GM18873 (cell line): ENCODE measurements around the gene NAPSA.

ENCODE experiments used
- ATAC-seq: cut with Tn5 transposase; IDR thresholded peaks from one replicate; pipeline ENCODE4 v1.9.1; 2021; ENCODE audit warnings: mild to moderate bottlenecking, moderate library complexity, moderate number of reproducible peaks; ENCODE audit not compliant: unreplicated experiment, low FRiP score

NAPSA gene

DNA sequence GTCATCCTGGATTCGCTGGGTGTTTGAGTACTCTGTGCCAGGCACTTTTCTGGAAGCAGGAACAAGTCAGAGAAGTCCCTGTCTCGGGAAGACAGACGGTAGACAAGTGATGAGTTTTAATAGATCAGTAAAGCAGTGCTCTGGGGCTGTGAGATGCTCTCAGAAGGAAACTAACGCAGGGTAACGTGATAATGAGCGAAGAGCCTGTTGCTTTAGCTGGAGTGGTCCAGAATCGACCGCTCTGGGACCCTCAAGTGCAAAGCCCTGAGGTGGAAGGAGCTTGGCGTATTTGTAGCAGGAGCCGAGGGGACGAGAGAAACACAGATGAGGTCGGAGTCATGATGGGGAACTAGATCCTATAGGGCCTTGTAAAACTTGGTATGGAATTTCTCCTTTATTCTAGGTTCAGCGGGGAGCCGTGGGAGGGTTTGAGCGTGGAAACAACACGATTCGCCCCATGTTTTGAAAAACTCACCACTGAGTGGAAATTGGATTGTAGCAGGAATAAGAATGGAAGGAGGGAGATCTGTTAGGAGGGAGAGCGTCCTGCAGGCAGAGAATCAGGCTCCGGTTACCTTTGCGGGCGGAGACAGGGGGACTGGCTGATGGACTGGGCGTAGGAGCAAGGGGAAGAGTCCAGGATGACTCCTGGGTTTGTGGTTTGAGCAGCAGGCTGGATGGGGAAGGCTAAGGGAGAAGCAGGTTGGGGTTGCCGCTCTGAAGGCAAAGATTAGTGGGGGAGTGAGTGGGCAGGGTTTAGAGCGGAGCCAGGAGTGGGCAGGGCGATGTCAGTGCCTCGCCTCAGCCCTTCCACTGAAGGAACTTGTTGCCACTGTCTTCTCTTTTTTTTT lies 19.5 kb upstream of the NAPSA start:
- ATAC-seq, result no peak

DNA sequence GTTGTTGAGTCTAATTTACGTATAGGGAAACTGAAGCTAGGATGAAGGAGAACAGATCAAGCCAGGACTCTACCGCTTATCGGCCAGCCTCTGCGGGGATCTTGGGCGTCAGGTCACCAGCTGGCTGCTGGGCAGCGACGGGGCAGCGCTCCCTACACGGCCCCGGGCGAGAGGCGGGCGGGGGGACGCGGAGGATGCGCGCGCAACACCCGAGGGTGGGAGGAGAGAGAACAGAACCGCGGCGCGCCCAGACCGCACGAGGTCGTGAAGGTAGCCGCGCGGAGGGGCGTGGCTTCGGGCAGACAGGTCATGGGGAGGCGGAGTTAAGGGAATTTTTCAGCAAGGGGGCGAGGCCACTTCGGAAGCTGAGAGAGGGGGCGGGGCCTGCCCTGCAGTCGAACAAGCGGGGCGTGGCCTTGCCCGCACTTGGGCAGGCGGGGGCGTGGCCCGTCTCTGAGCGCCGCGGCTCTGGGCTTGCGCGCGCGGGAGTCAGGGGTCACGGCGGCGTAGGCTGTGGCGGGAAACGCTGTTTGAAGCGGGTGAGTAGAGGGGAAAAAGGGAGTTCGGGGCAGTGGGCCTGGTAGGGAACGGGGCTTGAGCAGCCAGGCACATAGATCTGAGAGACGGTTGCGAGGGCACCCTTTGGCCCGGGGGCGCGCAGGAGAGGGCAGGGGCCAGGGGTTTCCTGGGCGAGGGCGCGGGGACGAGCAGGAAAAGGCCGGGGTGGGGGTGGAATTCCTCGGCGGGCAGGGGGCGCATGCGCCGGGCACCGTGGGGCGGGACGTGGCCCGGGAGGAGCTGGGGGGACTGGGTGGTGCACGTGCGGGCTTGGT lies 18.6 kb upstream of the NAPSA start, which contains the start of gene POLD1:
Gene POLD1, plus strand, starts transcription at position 496 of the 833 bp plus-strand sequence. CDS start 14,505 bp downstream, outside the sequence.
- ATAC-seq, result peak; percentile 83

DNA sequence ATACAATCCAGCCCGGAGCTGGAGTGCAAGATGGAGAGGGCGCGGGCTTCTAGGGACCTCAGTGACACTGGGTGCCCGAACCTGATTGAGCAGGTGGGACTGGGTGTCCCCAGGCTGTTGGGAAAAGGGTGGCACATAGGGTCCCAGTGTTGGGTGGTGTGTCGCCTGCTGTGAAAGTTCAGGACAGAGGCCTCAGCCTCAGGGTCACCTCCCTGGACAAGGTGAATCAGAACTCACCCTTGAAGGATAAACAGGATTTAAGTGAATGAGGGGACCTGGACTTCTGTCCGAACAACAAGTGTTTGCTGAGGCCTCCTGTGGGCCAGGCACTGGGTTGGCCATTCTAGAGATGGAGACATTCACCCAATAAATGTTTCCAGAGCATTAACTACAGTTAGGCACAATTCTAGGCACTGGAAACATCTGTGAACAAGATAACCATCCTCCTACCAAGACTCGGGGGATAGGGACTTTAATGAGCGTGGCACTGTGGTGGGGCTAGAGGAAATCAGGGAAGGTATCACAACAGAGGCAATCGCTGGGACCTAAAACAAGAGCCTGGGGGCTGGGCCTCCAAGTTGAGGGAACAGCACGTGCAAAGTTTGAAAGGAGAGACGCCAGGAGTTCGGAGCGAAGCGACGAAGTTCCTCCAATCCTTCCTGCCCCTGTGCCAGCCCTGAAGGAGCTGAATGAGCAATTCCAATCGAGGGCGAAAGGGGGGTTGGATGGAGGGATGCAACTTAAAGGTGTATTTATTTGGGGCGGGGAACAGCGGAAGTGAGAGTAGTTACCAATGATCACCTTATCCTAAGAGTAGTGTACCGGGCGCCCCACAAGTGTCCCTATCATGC lies 17.8 kb upstream of the NAPSA start:
- ATAC-seq, result no peak

DNA sequence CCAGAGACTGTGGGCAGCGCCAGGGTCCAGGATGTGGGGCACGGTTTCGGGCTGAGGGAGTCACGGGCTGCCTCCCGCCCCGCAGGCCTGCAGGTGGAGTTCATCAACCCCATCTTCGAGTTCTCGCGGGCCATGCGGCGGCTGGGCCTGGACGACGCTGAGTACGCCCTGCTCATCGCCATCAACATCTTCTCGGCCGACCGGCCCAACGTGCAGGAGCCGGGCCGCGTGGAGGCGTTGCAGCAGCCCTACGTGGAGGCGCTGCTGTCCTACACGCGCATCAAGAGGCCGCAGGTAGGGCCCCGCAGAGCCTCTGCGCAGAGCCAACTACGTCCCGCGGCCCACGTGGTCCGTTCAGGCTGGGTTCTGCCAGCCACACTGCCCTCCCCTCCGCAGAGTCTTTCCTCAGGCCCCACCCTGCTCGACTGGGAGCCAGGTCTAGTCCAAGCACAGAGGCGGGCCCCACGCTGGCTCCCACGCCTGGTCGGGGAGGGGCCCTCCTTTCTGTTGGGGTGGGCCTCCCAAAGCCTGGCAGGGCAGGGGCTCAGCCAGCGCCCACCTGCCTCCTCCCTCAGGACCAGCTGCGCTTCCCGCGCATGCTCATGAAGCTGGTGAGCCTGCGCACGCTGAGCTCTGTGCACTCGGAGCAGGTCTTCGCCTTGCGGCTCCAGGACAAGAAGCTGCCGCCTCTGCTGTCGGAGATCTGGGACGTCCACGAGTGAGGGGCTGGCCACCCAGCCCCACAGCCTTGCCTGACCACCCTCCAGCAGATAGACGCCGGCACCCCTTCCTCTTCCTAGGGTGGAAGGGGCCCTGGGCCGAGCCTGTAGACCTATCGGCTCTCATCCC lies 16.7 kb upstream of the NAPSA start:
- ATAC-seq, result no peak

DNA sequence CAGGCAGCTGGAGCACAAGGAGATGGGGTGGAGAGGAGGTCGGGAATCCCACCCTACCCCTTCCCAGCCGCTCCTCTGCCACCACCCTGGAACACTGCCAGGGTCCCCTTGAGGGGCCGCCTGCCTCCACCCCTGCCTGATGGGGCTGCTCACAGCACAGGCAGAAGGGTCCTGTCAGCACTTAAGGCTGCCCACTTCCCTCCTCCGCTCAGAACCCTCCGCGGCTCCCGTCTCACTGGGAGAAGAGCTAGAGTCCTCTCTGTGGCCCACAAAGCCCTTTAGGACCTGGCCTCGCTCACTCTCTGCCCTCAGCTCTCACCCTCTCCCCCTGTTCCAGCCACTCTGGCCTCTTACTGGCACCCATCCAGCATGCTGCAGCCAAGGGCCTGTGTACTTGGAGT lies 15.3 kb upstream of the NAPSA start:
- no peak for ATAC-seq

DNA sequence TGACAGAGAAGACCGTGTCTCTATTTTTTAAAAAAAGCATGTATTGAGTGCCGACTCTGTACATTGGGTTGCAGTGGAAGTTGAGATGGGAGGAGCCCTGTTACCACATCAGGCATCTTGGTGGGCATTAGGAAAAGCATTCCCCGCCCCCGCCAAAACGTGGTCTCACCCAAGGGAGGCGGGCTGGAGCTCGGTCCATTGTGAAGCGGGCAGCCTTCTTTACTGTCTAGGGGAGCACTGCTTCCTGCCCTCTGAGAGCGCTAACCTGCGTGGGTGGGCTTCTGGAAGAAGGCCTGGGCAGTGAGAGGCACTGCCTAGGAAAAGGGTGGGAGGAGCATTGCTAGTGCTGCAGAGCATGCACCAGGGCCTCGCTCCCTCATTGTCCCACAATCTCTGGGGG lies 14.7 kb upstream of the NAPSA start:
- no peak for ATAC-seq

DNA sequence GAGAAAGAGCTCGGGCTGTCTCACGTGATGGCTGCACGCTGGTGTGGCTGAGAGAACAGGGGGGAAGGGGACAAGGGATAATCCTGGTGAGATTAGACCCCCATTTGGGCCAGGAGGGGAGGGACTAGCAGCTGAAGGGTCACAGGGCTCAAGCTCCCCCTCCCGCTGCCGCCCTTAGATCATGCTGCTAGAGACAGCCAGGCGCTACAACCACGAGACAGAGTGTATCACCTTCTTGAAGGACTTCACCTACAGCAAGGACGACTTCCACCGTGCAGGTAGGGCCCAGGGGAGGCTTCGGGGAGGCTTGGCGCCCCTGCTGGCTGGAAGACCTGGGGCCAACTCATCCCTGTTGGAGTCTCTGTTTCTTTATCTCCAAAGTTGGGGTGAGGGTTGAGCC lies 14.2 kb upstream of the NAPSA start:
- ATAC-seq, result no peak

DNA sequence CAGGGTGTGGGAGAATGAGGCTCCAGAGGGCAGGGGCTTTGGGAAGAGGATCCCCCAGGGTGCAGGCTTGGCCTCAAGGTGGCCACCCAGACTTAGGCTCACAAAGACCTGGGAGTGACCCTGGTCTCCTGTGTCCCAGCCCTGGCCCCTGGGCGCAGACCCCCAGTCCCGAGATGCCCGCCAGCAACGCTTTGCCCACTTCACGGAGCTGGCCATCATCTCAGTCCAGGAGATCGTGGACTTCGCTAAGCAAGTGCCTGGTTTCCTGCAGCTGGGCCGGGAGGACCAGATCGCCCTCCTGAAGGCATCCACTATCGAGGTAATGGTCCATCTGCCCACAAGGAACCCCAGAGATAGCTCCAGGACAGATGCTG lies 13.4 kb upstream of the NAPSA start:
- no peak for ATAC-seq

DNA sequence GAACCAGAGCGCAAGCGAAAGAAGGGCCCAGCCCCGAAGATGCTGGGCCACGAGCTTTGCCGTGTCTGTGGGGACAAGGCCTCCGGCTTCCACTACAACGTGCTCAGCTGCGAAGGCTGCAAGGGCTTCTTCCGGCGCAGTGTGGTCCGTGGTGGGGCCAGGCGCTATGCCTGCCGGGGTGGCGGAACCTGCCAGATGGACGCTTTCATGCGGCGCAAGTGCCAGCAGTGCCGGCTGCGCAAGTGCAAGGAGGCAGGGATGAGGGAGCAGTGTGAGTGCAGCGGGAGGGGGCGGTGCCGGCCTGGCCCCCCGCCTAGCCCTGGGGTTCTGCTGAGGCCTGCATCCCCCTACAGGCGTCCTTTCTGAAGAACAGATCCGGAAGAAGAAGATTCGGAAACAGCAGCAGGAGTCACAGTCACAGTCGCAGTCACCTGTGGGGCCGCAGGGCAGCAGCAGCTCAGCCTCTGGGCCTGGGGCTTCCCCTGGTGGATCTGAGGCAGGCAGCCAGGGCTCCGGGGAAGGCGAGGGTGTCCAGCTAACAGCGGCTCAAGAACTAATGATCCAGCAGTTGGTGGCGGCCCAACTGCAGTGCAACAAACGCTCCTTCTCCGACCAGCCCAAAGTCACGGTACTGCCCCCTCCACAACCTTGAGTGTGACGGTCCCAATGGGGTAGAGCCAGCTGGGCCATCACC lies 12.9 kb upstream of the NAPSA start:
- ATAC-seq, result no peak

DNA sequence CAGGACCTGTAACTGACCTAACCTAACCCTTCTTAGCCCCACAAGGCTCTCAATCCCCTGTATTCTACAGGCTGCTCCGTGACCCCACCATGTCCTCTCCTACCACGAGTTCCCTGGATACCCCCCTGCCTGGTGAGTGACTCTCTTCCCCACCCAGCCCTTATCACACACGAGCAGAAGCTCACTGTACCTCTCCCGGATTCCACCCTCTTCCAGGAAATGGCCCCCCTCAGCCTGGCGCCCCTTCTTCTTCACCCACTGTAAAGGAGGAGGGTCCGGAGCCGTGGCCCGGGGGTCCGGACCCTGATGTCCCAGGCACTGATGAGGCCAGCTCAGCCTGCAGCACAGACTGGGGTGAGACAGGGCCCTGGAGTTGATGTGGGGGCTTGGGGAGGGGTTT lies 12.1 kb upstream of the NAPSA start:
- ATAC-seq, result no peak

DNA sequence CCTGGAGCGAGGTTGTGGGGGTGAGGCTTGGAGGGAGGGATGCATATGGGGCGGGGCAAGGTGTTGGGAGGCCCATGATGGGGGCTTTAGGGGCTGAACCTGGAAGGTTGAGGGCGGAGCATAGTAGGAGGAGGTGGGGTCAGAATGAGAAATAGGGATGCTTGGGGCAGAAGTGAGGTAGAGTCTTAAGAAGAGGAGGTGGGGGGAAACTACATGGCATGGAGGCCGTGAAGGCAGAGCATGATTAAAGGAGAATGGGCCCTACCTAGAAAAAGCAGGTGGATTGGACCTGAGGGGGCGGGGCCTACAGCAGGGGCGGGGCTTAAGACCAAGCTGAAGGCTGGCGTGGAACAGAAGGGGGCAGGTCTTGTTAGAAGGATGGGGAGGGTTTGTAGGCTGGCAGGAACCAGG lies 11.6 kb upstream of the NAPSA start:
- no peak for ATAC-seq

DNA sequence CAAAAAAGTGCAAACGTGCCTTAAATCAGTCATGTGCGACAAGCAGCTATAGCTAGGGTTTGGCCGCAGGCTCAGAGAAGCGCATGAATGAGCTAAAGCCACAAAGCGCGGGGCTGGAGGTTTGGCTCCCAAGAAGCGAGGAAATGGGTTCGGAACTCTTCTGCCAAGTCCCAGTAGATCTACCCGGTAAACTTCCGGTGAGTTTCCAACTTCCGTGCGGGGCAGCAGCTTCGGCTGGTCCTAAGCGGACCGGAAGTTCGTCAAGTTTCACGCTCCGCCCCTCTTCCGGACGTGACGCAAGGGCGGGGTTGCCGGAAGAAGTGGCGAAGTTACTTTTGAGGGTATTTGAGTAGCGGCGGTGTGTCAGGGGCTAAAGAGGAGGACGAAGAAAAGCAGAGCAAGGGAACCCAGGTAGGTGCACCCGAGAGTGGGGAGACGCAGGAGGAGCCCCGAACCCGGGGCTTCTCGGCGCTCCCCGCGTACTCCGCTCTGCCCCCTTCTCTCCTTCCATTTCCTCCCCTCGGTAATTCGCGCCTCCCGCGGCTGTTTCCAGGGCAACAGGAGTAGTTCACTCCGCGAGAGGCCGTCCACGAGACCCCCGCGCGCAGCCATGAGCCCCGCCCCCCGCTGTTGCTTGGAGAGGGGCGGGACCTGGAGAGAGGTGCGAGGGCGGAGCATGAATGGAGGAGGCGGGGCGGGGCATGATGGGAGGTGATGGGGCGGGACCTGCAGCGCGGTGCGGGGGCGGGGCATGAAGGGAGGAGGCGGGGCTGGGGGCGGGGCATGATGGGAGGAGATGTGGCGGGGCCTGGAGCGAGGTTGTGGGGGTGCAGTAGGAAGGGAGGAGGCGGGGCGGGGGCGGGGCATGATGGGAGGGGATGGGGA lies 11.0 kb upstream of the NAPSA start, which contains the start of gene NR1H2:
Gene NR1H2, plus strand, starts transcription at position 292 of the 885 bp plus-strand sequence. CDS start 1,149 bp downstream, outside the sequence.
- ATAC-seq, result peak; percentile 76

DNA sequence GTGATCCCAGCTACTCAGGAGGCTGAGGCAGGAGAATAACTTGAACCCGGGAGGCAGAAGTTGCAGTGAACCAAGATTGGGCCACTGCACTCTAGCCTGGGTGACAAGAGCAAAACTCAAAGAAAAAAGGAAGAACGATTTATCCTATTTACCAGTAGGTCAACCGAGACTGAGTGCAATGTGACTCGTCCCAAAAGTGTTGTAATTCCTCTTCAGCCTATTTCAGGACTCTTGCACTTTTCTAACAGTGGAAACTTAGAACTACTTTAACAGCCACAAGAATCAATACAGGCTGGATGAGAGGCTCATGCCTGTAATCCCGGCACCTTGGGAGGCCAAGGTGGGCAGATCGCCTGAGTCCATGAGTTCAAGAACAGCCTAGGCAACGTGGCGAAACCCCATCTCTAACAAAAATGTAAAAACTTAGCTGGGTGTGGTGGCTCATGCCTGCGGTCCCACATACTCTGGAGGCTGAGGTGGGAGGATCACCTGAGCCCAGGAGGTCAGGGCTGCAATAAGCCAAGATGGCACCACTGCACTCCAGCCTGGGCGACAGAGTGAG lies 6.6 kb upstream of the NAPSA start:
- no peak for ATAC-seq

DNA sequence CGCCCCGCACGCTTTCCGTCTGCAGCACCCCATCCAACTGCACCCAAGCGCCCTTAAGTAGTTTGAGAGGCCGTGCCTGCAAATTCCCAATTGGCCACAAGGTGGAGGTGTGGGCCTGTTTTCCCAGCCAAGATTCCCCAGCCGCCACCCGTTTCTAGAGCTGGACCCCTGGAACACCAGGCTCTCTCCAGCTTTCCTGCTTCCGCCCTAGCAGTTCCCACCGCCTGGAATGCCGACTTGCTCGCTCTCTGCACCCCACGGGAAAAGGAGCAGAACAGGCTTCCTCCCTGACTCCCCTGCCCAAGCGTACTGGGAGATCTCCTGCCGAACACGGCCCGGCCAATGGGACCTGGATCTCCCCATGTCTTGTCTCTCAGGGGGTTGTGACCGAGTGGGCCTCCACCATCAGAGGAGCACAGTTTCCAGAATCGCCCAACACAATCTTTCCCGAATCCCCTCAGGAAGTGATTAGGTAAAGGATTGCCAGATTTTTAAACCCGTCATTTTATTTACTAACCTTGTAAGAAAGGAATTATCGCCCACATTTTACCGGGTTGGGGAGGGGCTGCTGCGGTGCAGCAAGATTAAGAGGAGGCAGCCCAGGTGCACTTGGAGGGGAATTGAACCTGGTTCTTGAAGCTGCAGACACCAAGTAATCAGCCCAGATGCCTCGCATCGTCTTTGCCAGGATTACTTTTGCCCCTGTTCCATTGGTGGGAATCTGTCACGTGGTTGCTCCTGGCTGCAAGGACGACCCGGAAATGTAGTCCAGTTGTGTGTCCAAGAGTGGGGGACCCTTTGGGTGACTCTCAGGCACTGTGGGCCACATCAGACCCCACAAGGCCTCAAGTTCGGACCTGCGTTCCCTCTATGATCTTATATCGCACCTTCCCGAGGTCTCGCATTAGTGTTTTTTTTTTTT lies 3.5 kb upstream of the NAPSA start:
- ATAC-seq, result no peak

DNA sequence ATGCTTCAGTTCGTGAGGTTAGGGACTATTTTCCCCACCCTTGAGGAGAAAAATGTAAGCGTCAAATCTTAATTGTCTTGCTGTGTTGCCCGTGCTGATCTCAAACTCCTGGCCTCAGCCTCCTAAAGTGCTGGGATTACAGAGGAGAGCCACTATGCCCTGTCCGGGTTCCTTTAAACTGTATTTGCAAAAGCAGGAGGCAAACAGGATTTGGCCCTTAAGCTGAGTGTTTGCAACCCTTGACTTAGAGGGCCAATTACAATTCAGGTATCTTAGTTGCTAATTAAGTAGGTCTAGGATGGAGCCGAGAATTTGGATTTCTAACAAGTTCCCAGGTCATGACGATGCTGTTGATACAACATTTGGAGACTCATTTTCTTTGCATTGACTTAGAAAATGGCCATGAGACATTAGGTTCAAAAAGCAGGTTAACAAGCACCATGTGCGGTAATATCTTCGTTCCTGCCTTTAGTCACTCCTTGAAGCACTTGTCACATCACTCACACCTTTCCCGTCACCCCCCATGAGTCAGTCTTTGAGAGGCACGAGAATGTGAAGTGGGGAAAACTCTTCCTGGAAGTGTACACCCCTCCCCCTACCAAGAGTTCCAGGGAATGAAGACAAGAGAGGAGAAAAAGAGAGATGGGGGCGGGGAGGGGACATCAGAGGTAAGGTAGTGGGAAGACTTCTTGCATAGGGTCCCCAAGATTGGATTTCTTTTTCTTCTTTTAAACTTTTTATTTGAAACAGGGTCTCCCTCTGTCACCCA lies 2.6 kb downstream of the NAPSA start:
- ATAC-seq, result no peak

DNA sequence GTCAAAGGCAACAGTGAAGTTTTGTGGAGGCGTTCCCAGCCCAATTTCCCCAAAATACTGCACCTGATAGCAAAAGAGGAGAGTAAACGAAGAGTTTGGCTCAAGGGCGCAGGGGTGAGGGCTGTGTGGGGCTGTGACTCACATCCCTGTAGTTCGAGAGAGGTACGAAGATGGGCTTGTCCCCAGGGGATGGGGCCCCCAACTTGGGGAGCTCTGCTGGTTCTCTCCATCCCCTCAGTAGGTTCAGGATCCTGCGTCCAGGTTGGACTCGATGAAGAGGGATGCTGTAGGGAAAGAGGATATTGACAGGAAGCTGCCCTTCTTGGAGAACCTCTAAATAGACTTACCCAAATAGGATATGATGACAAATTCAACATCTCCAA lies 3.4 kb downstream of the NAPSA start:
- no peak for ATAC-seq
